Measurements from ENCODE around the gene NRG2.

Gene NRG2

DNA sequence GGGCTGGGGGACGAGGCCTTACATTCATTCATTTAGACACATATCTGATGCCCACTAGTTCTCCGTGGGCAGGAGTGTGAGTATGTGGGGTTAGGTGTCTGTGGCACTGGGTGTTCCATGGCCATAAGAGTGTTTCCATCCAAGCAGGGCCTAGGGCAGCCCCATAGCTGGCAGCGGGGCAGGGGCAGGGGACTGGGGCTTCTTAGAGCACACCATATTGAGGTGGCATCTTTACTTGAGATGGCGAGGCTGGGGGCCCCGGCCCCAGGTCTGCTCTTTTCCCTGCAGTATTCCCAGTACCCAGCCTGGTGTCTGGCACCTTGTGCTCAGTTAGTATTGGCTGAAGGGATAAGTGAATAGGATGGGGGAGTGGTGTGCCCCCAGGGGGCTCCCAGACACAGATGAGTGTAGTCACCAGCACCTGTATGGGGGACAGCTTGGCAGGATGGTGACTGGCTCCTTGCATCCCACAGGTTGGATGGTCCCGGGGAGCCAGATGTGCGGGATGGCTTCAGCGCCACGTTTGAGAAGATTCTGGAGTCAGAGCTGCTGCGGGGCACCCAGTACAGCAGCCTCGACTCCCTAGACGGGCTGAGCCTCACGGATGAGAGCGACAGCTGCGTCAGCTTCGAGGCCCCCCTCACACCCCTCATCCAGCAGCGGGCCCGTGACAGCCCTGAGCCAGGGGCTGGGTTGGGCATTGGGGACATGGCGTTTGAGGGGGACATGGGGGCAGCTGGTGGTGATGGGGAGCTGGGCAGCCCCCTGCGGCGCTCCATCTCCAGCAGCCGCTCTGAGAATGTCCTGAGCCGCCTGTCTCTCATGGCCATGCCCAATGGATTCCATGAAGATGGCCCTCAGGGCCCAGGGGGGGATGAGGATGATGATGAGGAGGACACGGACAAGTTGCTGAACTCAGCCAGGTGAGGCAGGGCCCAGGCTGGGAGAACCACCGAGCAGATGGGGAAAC, 230.0 kb downstream of the NRG2 start:
- no peak for DNase-seq (ENCODE audit: low read depth)

- DNase-seq (ENCODE audit: low read depth) = no peak
Observed at GRCh38 chr5:139812323-139812722, 230.8 kb downstream of the NRG2 start.

DNA sequence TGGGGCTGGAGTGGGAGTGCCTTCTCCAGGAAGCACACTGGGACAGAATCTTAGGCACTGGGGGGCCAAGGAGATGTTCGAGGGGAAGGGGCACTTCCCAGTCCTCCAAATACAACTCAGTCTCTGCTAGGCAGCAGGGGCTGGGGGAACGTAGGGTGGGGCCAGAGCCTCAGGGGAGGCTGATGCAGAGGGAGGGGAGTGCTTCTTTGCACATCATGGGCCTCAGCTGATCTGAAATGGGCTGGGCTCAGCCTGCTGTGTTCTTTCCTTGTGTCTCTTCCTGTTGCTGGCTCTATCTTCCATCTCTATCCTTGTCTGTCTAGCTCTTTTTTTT, 231.9 kb downstream of the NRG2 start:
- no peak for DNase-seq (ENCODE audit: low read depth)

DNA sequence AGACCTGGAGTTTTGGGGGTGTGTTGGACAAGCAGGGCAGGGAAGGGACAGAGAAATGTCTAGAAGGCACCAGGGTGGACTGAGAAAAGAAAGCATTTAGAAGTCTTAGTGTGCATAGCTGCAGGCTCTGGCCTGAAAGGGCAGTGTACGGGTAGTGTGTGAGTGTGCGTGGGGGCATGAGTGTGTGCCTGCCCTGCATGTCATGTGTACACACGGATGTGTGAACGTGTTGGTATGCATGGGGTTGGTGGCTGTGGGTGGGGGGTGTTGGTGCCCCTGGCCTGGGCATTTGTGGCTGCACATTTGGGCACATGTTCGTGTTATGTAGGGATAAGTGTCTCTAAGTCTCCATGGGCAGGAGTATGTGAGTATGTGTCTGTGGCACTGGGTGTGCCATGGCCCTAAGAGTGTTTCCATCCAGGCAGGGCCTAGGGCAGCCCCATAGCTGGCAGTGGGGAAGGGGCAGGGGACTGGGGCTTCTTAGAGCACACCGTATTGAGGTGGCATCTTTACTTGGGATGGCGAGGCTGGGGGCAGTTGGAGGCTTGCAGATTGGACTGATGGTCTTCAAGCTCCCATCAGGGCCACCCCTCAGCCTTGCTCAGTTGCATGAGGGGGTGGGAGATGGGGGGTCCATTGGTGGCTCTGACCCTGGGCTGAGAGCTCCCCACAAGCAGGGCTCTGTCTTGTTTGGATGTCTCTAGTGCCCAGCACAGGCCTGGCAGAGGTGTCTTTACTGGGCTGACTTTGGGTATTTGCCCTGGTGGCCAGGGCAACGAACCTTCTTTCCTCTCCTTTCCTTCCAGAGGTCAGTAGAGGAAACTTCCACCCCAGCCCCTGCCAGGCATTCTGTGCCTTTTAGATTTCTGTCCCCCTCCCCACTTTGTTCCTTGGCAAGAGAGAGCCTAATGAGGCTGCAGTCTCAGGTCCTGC, 232.5 kb downstream of the NRG2 start:
- DNase-seq (ENCODE audit: low read depth) = no peak

DNA sequence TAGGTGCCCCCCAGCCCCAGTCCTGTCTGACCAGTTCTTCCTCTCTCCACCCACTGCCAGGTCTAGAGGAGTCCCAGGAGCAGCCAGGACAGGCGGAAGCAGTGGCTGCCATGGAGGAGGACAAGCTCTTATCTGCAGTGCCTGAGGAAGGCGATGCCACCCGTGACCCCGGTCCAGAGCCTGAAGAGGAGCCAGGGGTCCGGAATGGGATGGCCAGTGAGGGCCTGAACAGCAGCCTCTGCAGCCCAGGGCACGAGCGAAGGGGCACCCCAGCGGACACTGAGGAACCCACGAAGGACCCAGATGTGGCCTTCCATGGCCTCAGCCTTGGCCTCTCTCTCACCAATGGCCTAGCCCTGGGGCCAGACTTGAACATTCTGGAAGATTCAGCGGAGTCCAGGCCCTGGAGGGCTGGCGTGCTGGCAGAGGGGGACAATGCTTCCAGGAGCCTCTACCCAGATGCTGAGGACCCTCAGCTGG, 233.7 kb downstream of the NRG2 start:
- no peak for DNase-seq (ENCODE audit: low read depth)

GRCh38 chr5:139808481-139809330, 234.4 kb downstream of the NRG2 start:
- DNase-seq (ENCODE audit: low read depth) = no peak

DNA sequence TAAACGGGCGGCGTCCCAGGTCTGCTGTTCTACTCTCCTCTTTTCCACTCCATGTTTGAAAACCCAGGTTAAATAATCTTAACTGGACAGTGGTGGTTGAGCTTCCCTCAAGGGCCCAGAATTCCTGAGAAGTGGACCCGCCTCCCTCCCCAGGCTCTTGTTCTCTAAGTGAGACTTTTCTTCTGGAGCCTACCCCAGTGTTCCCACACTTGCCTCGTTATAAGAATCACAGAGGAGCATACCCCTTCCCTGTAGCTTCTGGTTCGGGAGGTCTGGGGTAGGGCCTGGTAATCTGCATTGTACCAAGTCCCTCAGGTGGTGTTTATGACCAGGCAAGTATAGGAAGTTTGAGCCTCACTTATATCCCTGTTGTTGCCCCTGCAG, 235.5 kb downstream of the NRG2 start:
- DNase-seq (ENCODE audit: low read depth) = no peak

- DNase-seq (ENCODE audit: low read depth) = no peak
Observed at GRCh38 chr5:139806726-139807646, 236.1 kb downstream of the NRG2 start.

DNA sequence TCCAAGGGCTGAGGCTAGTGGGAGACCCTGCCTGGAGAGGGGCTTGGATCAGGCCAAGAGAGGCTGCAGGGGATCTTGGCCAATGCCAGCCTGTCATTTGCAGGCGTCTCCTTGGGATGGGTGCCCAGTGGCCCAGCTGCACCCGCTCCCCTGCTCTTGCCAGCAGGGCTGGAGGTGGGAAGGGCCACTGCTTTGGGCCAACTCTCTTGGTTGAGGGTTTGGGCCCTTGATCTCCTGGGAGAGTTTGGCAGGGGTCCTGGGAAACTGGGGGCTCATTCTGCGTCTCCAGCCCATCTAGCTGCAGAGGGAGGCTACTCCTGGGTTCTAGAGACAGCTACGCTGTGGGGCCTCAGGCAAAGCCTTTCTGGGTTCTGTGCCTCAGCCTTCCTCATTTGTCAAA, 237.0 kb downstream of the NRG2 start:
- DNase-seq (ENCODE audit: low read depth) = no peak

GRCh38 chr5:139805545-139805944, 237.6 kb downstream of the NRG2 start:
- no peak for DNase-seq (ENCODE audit: low read depth)

DNA sequence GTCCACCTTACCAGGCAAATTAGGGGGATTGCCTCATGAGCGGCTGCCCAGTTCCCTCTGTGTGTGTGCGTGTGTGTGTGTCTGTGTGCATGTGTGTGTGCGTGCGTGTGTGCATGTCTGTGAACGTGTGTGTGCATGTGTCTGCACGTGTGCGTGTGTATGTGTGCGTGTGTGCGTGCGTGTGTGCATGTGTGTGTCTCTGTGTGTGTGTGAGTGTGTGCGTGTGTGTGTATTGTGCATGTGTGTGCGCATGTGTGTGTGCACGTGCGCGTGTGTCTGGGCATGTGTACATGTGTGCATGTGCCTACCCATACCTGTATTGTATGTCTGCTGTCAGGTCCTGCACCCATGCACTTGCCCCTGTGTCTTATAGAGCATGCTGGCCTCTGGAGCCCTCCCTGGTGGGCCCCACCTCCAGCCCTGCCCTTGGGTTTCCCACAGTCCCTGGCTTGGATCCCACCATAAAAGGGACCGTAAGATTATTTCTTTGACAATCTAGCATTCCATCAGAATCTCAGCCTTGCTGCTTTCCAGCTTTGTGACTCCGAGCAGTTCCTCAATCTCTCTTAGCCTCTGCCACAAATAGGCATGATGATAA, 238.2 kb downstream of the NRG2 start:
- DNase-seq (ENCODE audit: low read depth) = no peak

DNA sequence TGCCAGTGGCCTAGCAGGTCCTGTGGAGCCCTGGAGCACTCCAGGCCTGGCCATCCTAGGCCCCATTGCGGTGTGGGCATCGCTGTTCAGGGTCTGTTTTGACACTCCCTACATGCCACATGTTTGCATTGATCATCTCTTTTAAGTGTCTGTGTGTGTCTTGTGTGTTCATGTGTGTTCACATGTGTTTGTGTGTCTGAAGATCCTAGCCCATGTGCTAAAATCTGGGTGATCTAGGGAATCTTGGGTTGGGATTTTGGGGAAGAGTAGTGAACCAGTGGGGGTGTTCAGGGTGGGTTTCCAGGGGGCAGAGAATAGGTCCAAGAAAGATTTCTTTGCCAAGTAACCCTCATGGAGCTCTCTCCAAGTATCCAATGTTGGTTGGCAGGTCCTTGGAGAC, 239.1 kb downstream of the NRG2 start:
- no peak for DNase-seq (ENCODE audit: low read depth)

DNA sequence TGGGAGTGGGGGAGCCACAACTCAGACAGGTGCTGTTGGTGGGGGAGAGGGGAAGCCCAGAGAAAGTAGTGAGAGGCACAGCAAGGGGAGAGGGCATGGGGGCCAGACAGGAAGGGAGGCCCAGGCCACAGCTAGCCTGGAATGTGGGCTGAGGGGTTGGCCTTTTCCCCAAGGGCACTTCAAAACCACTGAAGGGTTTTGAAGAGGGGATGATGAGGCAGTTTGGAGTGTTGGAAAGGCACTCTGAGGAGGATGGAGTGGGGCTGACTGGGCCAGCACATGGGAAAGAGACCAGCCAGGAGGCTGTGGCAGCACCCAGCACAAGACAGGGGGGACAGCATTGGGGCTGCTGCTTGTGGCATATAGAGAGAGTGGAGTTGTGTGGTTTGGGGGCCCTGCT, 243.7 kb downstream of the NRG2 start:
- no peak for DNase-seq (ENCODE audit: low read depth)

DNA sequence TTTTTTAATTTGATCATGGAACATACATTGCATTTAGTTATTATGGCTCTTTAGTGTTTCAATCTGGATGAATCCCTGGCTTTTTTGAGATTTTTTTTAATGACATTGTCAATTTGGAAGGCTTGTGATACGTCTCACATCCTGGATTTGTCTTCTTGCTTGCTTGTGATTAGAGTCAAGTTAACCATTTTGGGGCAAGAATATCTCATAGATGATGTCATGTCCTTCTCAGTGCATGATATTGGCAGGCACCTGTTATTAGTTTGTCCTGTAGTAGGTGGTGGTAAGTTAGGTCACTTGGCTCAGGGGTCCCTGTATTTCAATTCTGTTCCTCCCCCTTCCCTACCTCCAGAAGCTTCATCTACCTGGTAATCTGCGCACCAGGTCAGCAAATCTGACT, 244.2 kb downstream of the NRG2 start:
- DNase-seq (ENCODE audit: low read depth) = no peak

GRCh38 chr5:139797856-139798510, 245.1 kb downstream of the NRG2 start:
- no peak for DNase-seq (ENCODE audit: low read depth)

GRCh38 chr5:139797335-139797734, 245.8 kb downstream of the NRG2 start:
- DNase-seq (ENCODE audit: low read depth) = no peak
